AG10803 (cell line): ENCODE results near the gene FANCI.
A peak's percentile ranks its signal among the peaks of the same experiment; 100 is the strongest.

ENCODE experiments used
- DNase-seq: peaks from one replicate; pipeline ENCODE4 v3.0.0; 2010; ENCODE audit warnings: low read depth
- H3K4me3 ChIP-seq: 2 replicates; pipeline ENCODE4 v1.5.1; 2011; ENCODE audit warnings: mild to moderate bottlenecking, low read length, control low read depth
- CTCF ChIP-seq: conservative IDR thresholded peaks from 2 replicates; pipeline ENCODE4 v1.5.1; 2011; ENCODE audit warnings: mild to moderate bottlenecking, low read length, control low read depth, inconsistent platforms

The FANCI gene

GRCh38 chr15:89360294-89360971 lies 116.7 kb downstream of the FANCI start:
- TF ChIP-seq CTCF, result no peak
- DNase-seq, result no peak
- no peak overlapping the region for H3K4me3 ChIP-seq

DNA sequence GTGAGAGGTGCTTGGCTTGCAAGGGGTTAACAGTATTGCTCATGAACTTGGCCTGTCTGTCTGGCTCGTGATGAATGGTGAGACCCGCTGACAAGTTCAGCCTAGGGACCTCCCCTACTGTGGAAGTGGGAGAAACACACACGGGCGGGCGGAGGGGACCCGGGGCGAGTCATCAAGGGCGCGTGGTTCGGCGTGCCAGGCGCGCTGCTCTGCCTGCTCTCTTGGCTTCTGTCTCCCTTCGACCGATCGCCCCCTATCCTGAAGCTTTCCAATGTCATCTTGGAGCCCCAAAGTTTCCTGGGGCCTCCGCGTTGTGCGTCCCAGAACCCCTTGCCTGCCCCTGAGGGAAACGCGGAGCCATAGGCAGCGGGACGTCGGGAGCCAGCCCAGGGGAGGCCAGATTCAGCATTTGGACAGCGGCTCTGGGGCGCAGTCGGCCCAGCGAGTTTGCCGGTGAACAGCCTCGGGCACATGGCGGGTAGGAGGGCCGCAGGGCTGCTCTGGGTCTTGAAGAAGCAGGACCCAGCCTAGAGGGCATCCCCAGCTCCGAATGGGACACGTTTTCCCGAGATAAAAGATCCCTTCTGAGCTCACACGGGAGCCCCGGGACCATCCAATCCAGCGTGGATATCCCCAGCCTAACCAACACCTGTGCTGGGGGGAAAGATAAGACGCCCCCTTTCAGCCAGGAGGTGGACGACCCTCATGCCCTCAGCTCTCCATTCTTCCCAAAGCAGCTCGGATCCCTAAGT lies 117.8 kb downstream of the FANCI start:
- H3K4me3 ChIP-seq, result no peak overlapping the region
- peak; percentile 49 for DNase-seq

GRCh38 chr15:89362203-89363101 lies 118.7 kb downstream of the FANCI start:
- no peak for TF ChIP-seq CTCF
- no peak overlapping the region for H3K4me3 ChIP-seq
- no peak for DNase-seq

More for the DNA sequence above, 117.8 kb downstream of the FANCI start:
- no peak for TF ChIP-seq CTCF

GRCh38 chr15:89363133-89363532 lies 119.4 kb downstream of the FANCI start:
- DNase-seq, result no peak
- H3K4me3 ChIP-seq, result no peak overlapping the region
- TF ChIP-seq CTCF, result no peak

- no peak overlapping the region for H3K4me3 ChIP-seq
- no peak for TF ChIP-seq CTCF
- DNase-seq, result no peak
Observed at GRCh38 chr15:89363770-89364169, 120.0 kb downstream of the FANCI start.

- TF ChIP-seq CTCF, result no peak
- no peak overlapping the region for H3K4me3 ChIP-seq
- no peak for DNase-seq
Observed at GRCh38 chr15:89364341-89364740, 120.6 kb downstream of the FANCI start.
